Activated naive CD8-positive, alpha-beta T cell treated with anti-CD3 and anti-CD28 coated beads for 36 hours (primary cell): ENCODE results near the gene IKZF1. TPM values are rescaled to one million over a fixed set of nuclear protein-coding genes. Genes with fewer than 3 reads are reported as not detected.

ENCODE experiments used
- DNase-seq: peaks from one replicate; pipeline ENCODE4 v3.0.0; 2021
- H3K27ac Mint-ChIP-seq: one replicate; pipeline ENCODE4 v1.8.0; 2022; ENCODE audit warnings: mild to moderate bottlenecking, moderate library complexity, mixed read lengths
- H3K27me3 Mint-ChIP-seq: one replicate; pipeline ENCODE4 v1.8.0; 2022; ENCODE audit warnings: mild to moderate bottlenecking, mixed read lengths
- H3K36me3 Mint-ChIP-seq: one replicate; pipeline ENCODE4 v1.8.0; 2021; ENCODE audit warnings: mild to moderate bottlenecking, mixed read lengths
- H3K4me1 Mint-ChIP-seq: one replicate; pipeline ENCODE4 v1.8.0; 2021; ENCODE audit warnings: mixed read lengths
- H3K4me3 Mint-ChIP-seq: one replicate; pipeline ENCODE4 v1.8.0; 2022; ENCODE audit warnings: mild to moderate bottlenecking, moderate library complexity, mixed read lengths
- H3K9me3 Mint-ChIP-seq: one replicate; pipeline ENCODE4 v1.8.0; 2022; ENCODE audit warnings: mixed read lengths
- total RNA-seq, 2 experiments: library from RNA; stranded (reverse); gene quantifications; one replicate each; pipeline ENCODE4 v1.2.3, GENCODE V29; 2021

Gene IKZF1
- total RNA-seq, 2 experiments from 2014 or later, result 220 to 225 TPM

GRCh38 chr7:50372923-50373322 is 68.4 kb downstream of the IKZF1 start:
- Mint-ChIP-seq H3K4me1 (peaks cover 88% of the 10 kb centered on the region), H3K27me3 (no peaks in the 10 kb centered on the region), H3K9me3 (no peaks in the 10 kb centered on the region), H3K36me3 (peaks cover 92% of the 10 kb centered on the region), H3K4me3 (peak overlapping the region; percentile 50), H3K27ac (peak overlapping the region; percentile 91)
- no peak for DNase-seq

- no peak for DNase-seq
- Mint-ChIP-seq H3K9me3 (no peaks in the 10 kb centered on the region), H3K4me3 (no peak overlapping the region), H3K4me1 (peaks cover 88% of the 10 kb centered on the region), H3K27me3 (no peaks in the 10 kb centered on the region), H3K36me3 (peaks cover 86% of the 10 kb centered on the region), H3K27ac (peak overlapping the region; percentile 80)
Observed at GRCh38 chr7:50376056-50376820, 71.7 kb downstream of the IKZF1 start.

GRCh38 chr7:50377356-50377755 is 72.8 kb downstream of the IKZF1 start:
- DNase-seq, result no peak
- H3K4me1 Mint-ChIP-seq, result peaks cover 86% of the 10 kb centered on the region
- no peaks in the 10 kb centered on the region for H3K27me3 Mint-ChIP-seq
- no peak overlapping the region for H3K4me3 Mint-ChIP-seq
- H3K27ac Mint-ChIP-seq, result peak overlapping the region; percentile 80
- H3K36me3 Mint-ChIP-seq, result peaks cover 80% of the 10 kb centered on the region
- H3K9me3 Mint-ChIP-seq, result no peaks in the 10 kb centered on the region

- Mint-ChIP-seq H3K9me3 (no peaks in the 10 kb centered on the region), H3K36me3 (peaks cover 80% of the 10 kb centered on the region), H3K27me3 (no peaks in the 10 kb centered on the region), H3K27ac (peak overlapping the region; percentile 66), H3K4me1 (peaks cover 85% of the 10 kb centered on the region), H3K4me3 (no peak overlapping the region)
- no peak for DNase-seq
Observed at GRCh38 chr7:50379082-50379481, 74.6 kb downstream of the IKZF1 start.

DNA sequence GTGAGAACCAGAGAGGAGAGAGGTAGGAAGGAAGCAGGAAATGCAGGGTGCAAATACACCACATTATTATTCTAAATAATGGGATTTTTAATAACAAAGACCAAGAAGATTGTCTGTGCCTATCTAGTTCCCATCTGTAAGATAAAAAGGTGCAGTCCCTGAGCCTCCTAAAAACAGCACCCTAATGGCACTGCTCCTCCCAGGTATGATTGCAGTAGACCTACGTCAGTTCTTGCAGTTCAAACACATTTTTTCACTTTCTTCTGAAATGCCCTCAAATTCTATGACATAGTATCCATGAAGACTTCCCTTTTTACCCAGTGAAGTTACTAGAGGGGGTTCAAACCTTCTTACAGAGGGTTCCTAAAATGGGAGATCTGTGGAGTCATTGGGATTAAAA is 75.0 kb downstream of the IKZF1 start:
- Mint-ChIP-seq H3K27ac (peak overlapping the region; percentile 66), H3K36me3 (peaks cover 80% of the 10 kb centered on the region), H3K27me3 (no peaks in the 10 kb centered on the region), H3K4me1 (peaks cover 81% of the 10 kb centered on the region), H3K9me3 (no peaks in the 10 kb centered on the region), H3K4me3 (no peak overlapping the region)
- no peak for DNase-seq

- DNase-seq, result no peak
- Mint-ChIP-seq H3K4me3 (no peak overlapping the region), H3K27me3 (no peaks in the 10 kb centered on the region), H3K27ac (peak overlapping the region; percentile 47), H3K36me3 (peaks cover 67% of the 10 kb centered on the region), H3K4me1 (peaks cover 67% of the 10 kb centered on the region), H3K9me3 (no peaks in the 10 kb centered on the region)
Observed at GRCh38 chr7:50382455-50382854, 77.9 kb downstream of the IKZF1 start.

- Mint-ChIP-seq H3K9me3 (no peaks in the 10 kb centered on the region), H3K36me3 (peaks cover 71% of the 10 kb centered on the region), H3K27me3 (no peaks in the 10 kb centered on the region), H3K27ac (peak overlapping the region; percentile 53), H3K4me1 (peaks cover 67% of the 10 kb centered on the region), H3K4me3 (no peak overlapping the region)
- DNase-seq, result no peak
Observed at GRCh38 chr7:50387351-50387750, 82.8 kb downstream of the IKZF1 start.

DNA sequence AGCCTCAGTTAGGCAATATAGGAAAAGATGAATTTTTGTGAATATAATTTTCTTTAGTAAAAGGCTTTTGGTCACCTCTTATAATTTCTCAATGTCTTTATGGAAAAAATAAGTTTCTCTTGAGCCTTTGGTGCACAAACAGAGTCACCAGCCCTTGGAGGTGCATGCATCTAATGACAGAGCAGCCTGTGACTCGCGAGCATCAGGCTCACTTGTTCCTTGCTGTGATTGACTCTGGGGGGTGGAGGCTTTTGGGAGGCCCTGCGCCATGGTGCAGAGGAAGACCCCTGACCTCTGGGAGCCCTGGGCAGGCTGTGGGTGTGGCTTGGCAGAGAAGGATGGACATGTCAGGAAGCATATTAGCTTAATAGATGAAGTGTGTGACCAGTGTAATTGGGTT is 85.4 kb downstream of the IKZF1 start:
- Mint-ChIP-seq H3K27me3 (no peaks in the 10 kb centered on the region), H3K27ac (peak overlapping the region; percentile 79), H3K4me1 (peaks cover 73% of the 10 kb centered on the region), H3K4me3 (no peak overlapping the region), H3K36me3 (peaks cover 70% of the 10 kb centered on the region), H3K9me3 (peaks cover 5% of the 10 kb centered on the region)
- no peak for DNase-seq

DNA sequence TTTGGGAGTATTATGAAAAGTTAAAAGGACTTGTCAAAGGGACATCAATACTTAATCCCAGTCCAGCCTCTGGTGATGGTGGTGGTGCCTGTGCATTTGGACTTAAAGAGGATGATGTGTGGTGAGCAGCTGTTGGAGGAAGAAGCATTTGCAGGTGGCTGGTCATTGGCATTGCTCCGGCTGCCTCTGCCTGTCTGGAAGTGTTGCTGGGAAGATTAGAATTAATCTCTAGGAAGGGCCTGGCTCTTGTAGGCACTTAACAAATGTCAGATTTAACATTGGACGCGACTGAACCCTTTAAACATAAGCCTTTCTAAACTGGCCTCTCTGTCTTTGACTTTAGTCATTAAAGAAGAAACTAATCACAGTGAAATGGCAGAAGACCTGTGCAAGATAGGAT is 86.9 kb downstream of the IKZF1 start:
- Mint-ChIP-seq H3K9me3 (peaks cover 5% of the 10 kb centered on the region), H3K4me3 (no peak overlapping the region), H3K36me3 (peaks cover 70% of the 10 kb centered on the region), H3K27ac (peak overlapping the region; percentile 79), H3K4me1 (peaks cover 75% of the 10 kb centered on the region), H3K27me3 (no peaks in the 10 kb centered on the region)
- no peak for DNase-seq

- Mint-ChIP-seq H3K27ac (peak overlapping the region; percentile 95), H3K4me3 (peak overlapping the region; percentile 57), H3K27me3 (no peaks in the 10 kb centered on the region), H3K9me3 (peaks cover 5% of the 10 kb centered on the region), H3K36me3 (peaks cover 72% of the 10 kb centered on the region), H3K4me1 (peaks cover 85% of the 10 kb centered on the region)
- peak; percentile 66 for DNase-seq
Observed at GRCh38 chr7:50393076-50393475, 88.6 kb downstream of the IKZF1 start.

DNA sequence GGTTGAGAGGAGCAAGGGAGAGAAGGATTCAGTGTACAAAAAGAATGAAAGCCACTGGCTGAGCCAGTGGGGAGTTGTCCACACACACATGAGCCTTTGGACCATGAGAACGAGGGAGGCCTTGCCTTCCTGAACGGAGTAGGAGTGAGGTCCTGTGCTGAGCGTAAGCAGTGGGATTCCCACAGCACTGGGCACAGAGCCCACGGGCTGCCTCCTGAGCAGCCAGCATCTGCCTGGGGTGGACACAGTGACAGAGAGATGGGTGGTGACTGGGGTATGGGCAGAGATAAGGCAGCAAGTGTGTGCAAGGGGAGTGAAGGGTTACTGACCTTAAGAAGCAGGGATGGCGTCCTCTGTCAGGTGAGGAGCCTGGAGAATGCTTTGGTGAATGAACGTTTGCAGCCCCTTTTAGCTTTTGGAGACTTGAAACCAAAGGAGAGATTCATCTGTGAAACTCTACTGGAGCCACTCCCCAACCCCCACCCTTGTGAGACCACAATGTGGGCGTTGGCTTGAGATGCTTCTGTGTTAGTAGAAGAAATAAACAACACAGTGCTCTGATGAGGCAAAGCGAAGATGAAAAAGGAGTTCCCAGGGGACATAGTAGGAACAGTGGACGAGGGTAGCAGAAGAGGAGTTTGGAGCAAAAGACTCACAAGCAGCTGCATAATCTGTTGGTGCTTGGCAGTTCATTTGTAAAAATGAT is 89.2 kb downstream of the IKZF1 start:
- peak overlapping the region; percentile 57 for H3K4me3 Mint-ChIP-seq
- peaks cover 73% of the 10 kb centered on the region for H3K36me3 Mint-ChIP-seq

GRCh38 chr7:50394315-50394714 is 89.8 kb downstream of the IKZF1 start:
- H3K4me3 Mint-ChIP-seq, result peak overlapping the region; percentile 8
- DNase-seq, result no peak

More for the DNA sequence above, 89.2 kb downstream of the IKZF1 start:
- Mint-ChIP-seq H3K27me3 (no peaks in the 10 kb centered on the region), H3K9me3 (peaks cover 5% of the 10 kb centered on the region), H3K4me1 (peaks cover 85% of the 10 kb centered on the region), H3K27ac (peak overlapping the region; percentile 95)
- peak; percentile 66 for DNase-seq

GRCh38 chr7:50396856-50397255 is 92.3 kb downstream of the IKZF1 start:
- Mint-ChIP-seq H3K4me3 (peak overlapping the region; percentile 63), H3K4me1 (peaks cover 74% of the 10 kb centered on the region), H3K9me3 (peaks cover 5% of the 10 kb centered on the region), H3K27ac (peak overlapping the region; percentile 96), H3K36me3 (peaks cover 78% of the 10 kb centered on the region), H3K27me3 (no peaks in the 10 kb centered on the region)
- no peak for DNase-seq

More at GRCh38 chr7:50394315-50394714, 89.8 kb downstream of the IKZF1 start:
- H3K4me1 Mint-ChIP-seq, result peaks cover 82% of the 10 kb centered on the region
- no peaks in the 10 kb centered on the region for H3K27me3 Mint-ChIP-seq
- H3K36me3 Mint-ChIP-seq, result peaks cover 76% of the 10 kb centered on the region
- H3K9me3 Mint-ChIP-seq, result peaks cover 5% of the 10 kb centered on the region
- H3K27ac Mint-ChIP-seq, result peak overlapping the region; percentile 95

DNA sequence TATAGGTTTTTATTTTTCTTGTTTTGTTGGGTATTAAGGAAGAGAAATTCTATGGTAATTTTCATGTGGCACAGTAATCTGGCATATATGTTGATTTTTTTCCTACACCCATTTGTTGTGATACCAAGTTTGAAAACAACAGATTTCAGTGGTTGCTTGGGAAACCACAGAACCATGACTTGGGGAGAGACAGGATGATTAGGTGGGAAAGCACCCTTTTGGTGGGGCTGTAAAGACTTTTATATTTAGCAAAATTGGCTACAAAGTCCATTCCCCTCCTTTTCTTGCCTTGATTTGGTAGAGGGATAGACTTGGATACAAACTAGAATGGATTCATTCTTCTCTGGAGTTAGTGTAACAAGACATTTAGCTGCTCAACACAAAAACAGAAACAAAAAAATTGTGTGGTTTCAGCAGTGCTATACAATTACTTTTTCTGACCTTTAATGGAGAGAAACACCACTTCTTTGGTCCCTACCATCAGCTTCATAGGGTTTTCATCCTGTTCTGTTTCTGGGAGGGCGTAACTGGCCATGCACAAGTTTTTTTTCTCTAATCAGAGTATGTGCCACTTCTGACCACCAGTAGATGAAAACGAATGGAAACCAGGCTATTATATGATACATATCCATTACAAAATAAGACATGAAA is 92.9 kb downstream of the IKZF1 start:
- Mint-ChIP-seq H3K36me3 (peaks cover 78% of the 10 kb centered on the region), H3K4me1 (peaks cover 74% of the 10 kb centered on the region), H3K4me3 (peak overlapping the region; percentile 42), H3K9me3 (peaks cover 5% of the 10 kb centered on the region), H3K27ac (peak overlapping the region; percentile 96), H3K27me3 (no peaks in the 10 kb centered on the region)
- peak; percentile 54 for DNase-seq

GRCh38 chr7:50397971-50398324 is 93.4 kb downstream of the IKZF1 start:
- Mint-ChIP-seq H3K27me3 (no peaks in the 10 kb centered on the region), H3K4me3 (peak overlapping the region; percentile 51), H3K36me3 (peaks cover 78% of the 10 kb centered on the region), H3K27ac (peak overlapping the region; percentile 96), H3K4me1 (peaks cover 74% of the 10 kb centered on the region), H3K9me3 (peaks cover 5% of the 10 kb centered on the region)
- peak; percentile 40 for DNase-seq
